ACHN (cell line): ENCODE data around the gene SEMA5A.

Experiments used
- DNase-seq: peaks from one replicate; pipeline ENCODE4 v3.0.0-alpha.2; 2015
- in situ Hi-C: cut with HindIII; loops from 2 replicates; pipeline ENCODE4 v1.10.0; 2017; ENCODE audit warnings: low sequenced_read_pairs, low pct_ligation_motif_present, low pct_unique_long_range_greater_than_20kb

The SEMA5A gene

DNA sequence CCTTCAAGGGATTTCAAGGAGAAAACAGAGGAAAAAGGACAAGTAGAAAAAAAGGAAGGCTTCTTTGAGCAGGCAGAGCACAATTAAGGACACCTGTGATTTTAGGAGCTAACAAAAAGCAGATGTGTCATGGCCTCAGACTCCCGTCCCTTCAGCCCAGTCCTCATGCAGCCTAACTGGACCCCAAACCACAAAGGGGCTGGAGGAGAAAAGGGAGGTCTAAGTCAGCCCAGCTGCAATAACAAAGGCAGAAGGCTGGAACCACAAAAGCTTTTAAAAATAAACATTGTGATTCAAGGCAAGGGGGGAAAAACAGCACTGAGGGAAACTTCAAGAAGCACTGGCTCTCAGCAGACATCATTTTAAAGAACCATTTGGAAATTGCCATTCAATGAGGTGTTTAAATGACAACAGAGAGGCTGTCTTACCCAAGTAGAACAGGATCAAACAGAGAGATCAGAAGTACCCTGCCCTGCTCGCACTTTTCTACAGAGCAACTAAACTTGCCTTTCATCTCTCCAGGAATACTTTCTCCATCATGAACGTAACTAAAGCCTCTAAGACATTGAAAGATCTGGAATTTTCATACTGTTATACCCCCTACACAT is 89.3 kb downstream of the SEMA5A start:
- DNase-seq, result no peak
- in situ Hi-C loops, result no loop called here

DNA sequence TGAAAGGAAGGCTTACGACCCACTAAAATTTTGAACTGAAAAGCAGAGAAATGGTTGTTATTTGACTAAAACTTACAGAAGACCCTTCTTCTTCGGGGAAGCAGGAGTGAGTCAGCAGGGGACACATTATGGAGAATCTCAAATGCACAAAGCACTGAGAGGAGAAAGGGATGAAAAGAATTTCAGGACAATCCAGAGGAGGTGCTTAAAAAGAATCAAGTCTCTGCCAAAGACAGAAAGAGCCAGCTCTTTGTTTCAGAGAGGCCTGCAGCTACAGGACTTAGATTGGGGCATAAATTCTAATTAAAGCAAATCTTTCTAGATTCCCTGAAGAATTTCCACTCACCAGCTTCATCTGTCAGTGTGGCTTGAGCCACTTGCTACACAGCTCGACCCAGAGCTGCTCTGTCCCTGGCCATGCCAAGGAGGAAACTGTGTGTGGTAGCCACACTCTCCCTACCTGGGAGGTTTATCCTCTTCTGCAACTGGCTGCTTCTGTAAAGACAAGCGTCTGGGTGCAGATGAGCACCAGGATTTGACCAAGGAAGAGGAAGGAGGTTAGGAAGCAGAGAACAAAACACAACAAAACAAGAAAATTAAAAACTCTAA is 89.9 kb downstream of the SEMA5A start:
- DNase-seq, result no peak
- in situ Hi-C loops, result no loop called here

DNA sequence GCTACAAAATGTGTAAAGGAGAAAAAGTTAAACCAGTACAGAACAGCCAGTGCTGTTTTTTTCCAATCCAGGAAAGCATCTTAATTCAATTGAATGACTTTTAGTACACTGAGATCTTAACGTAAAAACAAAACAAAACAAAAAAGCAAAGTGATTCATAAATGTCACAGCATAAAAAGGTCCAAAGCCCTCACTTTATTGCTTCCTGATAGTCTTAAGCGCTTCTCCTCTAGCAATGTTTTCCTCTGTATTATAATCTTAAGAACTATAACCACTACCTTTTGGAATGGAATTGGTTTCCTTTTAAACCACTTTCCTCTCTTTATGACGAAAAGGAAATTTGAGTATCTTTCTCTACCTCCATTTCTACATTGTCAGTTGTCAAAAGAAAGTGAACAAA is 91.4 kb downstream of the SEMA5A start:
- no peak for DNase-seq
- in situ Hi-C loops, result no loop called here

DNA sequence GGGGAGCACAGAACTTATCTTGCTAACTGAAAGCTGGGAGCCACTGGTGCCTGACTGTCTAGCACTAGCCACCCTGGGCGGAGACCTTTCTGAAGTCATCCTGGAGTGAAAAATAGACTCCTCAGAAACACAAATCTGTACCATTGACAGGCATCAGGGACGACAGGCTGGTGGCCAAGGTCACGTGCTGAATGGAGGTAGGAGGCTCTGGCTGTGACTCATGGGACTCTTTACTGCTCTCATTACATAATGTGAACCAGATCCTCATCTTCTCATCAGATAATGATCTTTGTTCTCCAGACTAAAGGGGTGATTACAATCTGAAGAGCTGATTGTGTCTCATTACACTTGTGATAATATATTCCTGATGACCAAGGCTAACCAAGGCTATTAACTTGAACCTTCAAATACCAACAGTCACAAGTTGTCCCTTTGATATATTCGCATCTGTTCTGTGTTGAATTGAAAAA is 91.8 kb downstream of the SEMA5A start:
- DNase-seq, result no peak
- in situ Hi-C loops, result no loop called here

DNA sequence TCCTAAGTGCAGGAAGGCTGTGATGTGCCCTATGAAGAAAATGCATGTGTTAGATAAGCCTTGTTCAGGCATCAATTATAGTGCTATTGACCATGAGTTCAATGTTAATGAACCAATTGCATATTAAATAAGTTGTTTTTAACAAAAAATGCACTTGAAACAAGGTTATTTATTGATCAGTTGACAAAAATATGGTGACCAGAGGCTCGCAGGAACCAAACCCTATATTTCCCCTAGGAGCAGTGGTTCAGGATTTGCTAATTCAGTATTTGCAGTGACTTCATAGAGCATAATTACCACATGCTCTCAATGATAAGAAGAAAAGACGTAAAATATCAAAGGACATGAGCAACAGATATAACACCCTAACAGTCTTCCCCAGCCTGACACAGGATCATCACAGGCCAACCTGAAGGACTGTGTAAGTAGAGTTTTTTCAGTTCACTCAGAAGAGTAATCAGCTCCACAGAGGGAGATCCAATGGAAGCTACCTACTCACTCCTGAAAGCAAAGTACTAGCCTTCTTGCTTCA is 92.3 kb downstream of the SEMA5A start:
- in situ Hi-C loops, result no loop called here
- no peak for DNase-seq

DNA sequence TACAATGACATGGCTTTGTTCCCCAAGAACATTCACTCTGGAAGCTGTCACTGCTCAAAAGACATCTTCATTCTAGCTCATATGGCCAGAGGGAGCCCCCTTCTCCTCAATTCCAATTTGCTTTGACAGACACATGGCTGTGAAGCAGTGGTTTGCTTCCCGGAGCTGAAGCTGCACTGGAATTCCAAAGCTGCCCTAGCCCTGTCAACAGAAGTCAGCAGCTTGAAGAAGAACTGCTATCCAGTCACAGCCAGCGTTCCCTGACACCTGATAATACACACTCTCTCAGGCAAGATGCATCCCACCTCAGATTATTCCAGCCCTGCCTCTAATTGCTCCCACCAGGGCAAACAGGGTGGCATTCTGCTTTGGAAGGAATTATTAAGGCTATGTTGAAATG is 93.7 kb downstream of the SEMA5A start:
- in situ Hi-C loops, result no loop called here
- DNase-seq, result no peak

DNA sequence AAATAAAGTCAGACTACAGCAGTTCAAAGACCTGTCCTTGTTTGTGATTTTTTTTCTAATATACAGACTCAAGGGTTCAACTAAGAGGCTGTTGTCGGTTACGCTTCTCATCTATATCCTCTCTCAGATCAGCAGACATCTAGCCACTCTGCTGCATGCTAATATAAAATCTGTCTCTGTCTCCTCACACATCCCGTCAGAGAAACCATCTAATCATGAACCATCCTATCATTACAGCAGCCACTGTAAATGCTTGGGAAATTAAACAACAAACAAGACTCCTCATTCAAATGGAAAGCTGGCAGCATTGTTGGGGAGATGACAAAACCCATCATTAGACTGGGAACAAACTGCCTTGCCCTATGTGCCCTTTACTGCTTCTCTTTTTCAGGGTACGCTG is 94.8 kb downstream of the SEMA5A start:
- in situ Hi-C loops, result no loop called here
- no peak for DNase-seq

DNA sequence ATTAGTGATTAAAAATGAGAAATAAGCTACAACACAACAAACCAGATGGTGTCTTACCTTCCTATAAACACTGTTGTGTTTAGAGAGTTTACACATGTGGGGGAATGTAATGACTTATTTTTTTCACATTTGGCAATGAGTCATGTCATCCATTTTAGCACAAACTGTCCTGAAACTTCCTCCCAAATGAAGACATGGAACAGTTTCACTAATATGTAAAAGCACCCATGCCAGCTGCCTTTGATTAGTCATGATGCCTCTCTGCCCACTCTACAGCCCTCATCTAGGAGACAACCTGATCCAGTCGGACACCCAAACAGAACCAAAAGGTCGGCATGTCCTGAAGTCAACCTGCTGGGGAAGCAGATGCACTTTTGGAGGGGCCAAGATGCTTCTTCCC is 98.2 kb downstream of the SEMA5A start:
- in situ Hi-C loops, result no loop called here
- DNase-seq, result no peak

DNA sequence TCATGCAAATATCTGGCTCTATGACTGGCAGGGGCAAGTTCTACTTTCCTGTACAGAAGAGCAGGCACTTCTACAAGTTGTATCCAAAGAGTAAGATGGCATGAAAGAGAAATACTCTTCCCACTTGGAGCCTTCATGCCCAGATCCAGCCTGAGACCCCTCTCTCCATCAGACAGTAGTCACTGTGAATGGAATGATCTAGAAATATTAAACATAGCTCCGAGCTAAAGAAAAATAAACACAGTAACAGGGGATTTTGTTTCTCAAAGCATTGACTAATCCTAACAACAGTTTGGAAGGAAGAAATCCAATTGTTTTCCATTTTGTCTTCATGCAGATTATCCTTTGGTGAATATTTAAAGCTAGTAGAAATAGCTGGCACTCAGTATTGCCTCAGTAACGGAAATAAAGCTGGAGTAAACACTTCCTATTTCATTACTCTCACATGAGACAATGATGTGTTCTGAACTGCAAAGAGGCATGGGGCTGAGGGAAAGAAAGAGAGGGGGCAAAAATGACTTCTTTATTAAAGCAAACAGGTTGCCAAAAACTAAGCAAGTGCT is 100.0 kb downstream of the SEMA5A start:
- in situ Hi-C loops, result no loop called here
- no peak for DNase-seq

DNA sequence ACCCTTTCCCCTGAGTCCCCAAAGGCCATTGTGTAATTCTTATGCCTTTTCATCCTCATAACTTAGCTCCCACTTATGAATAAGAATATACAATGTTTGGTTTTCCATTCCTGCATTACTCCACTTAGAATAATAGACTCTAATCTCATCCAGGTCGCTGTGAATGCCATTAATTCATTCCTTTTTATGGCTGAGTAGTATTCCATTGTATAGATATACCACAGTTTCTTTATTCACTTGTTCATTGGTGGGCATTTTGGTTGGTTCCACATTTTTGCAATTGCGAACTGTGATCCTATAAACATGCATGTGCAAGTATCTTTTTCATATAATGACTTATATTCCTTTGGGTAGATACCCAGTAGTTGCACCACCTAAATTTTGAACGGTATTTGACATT is 101.5 kb downstream of the SEMA5A start:
- in situ Hi-C loops, result no loop called here
- DNase-seq, result no peak

DNA sequence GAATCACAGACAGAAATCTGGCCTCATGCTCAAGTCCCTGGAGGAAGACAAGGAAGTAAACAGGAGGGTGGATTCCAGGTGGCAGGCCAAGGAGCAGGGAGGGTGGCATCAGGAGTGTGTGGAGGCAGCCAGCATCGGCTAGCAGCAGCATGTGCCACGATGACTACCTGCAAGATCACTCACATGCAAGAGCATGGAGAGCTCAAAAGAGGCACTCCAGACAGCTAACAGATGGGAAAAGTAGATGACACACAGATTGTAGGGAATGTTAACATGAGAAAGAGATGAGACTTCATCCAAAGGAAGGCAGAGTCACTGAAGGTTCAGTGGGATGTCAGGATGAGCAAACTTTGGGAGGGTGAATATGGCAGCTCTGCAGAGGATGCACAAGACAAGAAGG is 104.3 kb downstream of the SEMA5A start:
- no peak for DNase-seq
- in situ Hi-C loops, result no loop called here

DNA sequence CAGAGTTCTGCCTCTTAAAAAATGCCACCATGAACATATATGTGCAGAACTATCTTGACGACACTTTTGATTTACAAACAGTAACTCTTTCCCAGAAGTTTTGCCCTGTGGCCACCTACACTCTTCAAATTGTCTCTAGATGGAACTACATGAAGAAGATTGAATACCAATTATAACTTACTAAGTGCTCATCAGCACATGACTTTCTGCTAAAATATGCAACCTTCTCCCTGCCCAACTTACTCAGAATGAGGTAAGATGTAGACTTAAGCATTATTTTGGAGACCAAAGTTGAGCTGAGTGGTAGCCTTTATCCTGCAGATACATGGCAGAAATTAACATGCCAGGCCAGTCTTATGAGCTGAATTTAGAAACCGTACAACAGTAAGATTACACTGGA is 105.4 kb downstream of the SEMA5A start:
- in situ Hi-C loops, result no loop called here
- no peak for DNase-seq

DNA sequence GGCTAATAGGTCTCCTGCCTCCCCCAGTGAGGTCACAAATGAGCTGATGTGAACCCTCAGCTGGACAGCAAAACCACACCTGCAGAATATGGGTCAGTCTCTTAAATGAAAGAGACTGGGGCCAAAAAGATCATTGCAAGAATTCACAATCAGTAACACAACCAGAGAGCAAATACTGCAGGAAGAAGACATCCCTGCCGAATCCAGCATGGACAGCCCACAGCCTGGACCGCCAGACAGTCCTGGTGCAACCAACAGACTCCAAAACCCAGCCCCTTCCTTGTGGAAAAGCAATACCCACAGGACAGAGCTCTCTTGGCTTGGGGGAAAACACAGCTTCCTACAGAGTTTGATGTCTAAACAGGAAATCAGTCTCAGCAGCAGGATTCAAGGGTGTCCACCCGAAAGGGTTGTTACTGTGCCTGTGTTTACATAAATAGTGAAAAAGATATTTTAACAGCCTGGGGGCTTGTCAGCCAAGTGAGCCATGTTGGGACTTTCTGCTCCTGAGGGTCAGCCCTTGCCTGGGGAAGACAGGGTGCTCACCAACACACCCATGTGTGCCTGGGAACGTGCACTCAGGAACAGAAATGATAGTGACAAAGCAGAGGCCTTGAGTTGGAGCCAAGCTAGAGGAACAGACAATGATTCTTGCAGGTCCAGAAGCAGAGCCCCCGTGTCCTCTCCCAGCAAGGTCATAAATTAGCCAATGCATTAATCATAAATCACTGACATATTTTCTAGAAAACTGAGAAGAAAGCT is 106.2 kb downstream of the SEMA5A start:
- in situ Hi-C loops, result no loop called here
- no peak for DNase-seq

DNA sequence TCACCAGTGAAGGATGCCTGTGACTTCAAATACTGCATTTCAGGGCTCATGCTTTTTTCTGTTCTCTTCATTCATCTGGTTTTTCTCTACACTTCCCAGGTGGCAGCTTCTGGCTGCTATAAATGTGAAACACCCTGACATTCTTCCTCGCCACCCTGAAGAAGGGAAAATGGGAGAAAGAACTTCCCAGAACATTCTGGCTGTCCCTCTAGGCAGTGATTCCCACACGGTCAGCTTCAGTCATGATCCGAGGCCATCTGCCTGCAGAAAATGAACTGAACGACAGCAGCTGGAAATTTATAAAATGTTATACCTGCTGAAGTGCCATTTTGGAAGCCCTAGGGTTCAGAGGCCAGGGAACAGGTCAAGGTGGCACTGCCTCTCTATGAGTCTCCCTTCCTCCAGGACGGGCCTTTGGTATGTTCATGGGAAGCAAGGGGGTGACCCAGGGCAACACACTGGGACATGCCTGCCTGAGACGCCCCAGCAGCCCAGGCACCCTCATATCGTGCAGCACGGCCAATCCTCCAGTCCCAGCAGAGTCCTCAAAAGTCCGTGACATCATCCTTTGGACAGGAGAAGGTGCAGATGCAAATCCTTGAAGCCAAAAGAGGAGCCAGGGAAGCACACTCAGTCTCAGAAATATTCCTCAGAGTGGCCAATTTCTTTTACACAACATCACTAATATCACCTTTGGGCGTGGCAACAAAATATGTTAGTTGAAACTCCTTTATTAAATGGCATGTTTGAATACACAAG is 107.1 kb downstream of the SEMA5A start:
- in situ Hi-C loops, result no loop called here
- DNase-seq, result no peak

DNA sequence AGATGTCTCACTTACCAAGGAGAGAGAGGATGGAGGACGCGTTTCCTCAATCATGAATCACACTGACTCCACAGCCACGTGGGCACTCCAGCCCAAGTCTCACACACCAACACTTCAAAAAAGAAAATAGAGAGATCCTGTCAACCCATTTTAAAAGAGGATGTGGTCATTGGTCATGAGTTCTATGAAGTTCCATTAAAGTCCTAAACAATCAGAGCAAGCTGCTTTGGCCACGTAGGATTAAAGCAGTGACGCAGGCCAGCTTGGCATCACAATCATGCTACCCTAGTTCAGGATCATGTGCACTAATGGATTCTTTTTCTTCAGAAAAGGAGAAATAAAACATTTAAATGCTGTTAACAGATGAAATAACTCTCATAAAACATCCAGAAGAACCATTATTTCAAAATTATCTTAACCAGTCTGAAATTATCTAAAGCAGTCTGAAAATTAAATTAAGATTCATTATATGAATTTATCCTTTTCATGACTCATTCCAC is 108.1 kb downstream of the SEMA5A start:
- no peak for DNase-seq
- in situ Hi-C loops, result no loop called here

DNA sequence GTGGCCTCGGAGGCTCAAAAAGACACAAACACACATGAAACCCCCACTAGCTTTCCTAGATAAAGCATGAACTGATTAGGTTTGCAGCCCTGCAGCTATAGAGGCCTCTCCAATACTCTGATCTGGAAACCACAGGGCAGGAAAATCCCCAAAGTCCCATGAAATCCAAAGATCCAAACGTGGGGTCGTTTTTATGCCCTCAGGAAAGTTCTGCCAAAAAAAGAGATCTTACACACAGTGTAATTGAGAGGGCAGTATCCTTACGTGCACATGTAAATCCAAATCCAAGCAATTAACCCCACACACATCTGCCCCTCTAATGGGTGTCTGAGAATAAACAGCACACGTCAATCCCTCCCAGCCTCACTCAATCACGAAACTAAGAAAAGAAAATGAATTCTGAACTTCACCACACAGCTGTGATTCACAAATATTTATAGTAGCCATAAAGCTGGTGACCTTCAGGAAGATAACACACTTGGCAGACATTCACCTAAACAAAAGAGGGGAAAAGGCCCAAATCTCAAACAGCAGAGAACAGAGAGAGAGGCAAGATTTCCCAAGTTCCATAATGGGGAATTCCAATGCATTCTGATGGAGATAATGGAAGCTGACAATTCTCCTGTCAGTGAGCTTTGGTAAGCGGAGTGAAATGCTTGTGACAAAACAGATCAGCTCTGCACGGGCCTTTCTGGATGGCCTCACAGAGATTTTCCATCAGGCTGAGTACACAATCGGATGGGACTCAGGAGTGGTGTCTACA is 114.2 kb downstream of the SEMA5A start:
- DNase-seq, result no peak
- in situ Hi-C loops, result no loop called here

DNA sequence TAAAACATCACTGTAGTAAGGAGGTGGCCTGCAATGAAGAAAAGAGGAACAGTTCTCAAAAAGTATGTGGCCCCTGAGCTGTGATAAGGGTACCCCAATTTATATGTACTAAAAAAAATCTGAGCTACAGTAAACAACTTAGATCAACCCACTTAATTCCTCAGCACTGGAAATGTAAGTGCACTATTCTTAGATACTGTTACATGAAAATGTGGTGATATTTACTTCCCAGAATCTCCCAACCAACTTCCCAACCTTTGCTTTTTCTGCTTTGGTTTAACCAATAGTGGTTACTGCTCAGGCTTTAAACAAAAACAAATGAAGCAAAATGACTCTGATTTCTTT is 114.8 kb downstream of the SEMA5A start:
- DNase-seq, result no peak
- in situ Hi-C loops, result no loop called here

DNA sequence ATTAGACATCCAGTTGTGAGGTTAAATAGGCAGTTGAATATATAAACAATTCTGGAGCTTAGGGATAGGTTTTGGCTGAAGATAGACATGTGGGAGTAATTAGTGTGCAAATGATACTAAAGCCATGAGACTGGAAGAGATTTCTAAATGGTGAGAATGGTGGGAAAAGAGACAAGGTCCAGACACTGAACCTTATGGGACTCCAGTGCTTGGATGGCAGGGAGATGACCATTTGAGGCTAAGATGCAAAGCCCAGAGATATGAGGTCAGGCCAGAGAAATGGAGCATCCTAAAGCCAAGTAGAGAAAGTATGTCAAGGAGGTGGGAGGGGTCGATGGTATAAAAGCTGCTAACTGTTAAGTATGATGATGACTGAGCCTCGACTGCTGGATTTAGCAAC is 115.6 kb downstream of the SEMA5A start:
- in situ Hi-C loops, result no loop called here

More for the DNA sequence above, 115.6 kb downstream of the SEMA5A start:
- no peak for DNase-seq
